Uterus (tissue), 2 donors: ENCODE measurements around the gene CBFA2T3.

ENCODE experiments used
- POLR2A ChIP-seq, 2 donors: fragments of 450-650 bp; IDR thresholded peaks; one replicate each; pipeline ENCODE4 v1.6.1; 2016; ENCODE audit warnings: antibody characterized with exemption in 2 of 2, mild to moderate bottlenecking in 1 of 2, moderate library complexity in 1 of 2
- TF ChIP-seq, protein P1 (sequence below), 4 experiments: fragments of 200-600 bp in 2 of 4; fragments of 450-650 bp in 2 of 4; sonication (generic) in 2 of 4; IDR thresholded peaks; one replicate each; pipeline ENCODE4 v1.5.1; 2016 to 2019; ENCODE audit warnings: antibody characterized with exemption in 4 of 4, mild to moderate bottlenecking in 2 of 4, moderate library complexity in 1 of 4

DNA sequence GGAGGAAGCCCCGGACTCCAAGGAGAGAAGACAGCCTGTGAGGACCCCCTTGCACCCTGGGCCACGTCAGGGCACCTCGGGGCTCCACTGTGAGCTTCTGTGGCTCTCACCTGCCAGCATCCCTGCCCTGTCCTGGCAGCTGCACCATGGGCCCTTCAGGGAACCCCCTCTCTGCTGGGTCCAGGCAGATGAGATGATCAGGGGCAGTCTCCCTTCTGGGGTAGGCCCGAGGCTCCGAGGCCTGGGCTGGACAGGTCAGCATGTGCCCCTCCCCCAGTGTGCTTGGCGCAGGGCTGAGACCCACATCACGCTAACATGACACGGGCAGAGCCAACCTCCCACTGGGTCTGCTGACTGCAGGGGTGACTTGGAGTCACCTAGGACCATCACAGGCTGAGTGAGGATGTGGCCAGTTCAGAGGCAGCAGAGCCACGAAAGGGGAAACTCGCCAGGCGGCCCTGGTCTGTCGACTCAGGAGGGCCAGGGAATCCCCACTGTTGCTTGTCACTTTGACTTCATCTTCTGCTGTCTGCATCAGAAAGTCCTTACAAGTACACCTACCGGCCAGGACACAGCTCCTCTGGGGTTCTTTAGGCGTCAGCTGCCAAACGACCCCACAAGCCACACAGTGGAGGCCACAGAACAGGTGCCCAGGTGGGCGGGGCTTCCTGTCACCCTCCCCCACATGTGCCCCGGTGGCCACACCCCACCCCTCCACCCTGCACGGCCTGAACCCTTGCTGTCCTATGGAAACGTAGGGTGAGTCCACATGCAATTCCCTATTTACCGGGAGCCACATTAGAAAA is 122.5 kb downstream of the CBFA2T3 start:
- TF ChIP-seq, protein P1, sequence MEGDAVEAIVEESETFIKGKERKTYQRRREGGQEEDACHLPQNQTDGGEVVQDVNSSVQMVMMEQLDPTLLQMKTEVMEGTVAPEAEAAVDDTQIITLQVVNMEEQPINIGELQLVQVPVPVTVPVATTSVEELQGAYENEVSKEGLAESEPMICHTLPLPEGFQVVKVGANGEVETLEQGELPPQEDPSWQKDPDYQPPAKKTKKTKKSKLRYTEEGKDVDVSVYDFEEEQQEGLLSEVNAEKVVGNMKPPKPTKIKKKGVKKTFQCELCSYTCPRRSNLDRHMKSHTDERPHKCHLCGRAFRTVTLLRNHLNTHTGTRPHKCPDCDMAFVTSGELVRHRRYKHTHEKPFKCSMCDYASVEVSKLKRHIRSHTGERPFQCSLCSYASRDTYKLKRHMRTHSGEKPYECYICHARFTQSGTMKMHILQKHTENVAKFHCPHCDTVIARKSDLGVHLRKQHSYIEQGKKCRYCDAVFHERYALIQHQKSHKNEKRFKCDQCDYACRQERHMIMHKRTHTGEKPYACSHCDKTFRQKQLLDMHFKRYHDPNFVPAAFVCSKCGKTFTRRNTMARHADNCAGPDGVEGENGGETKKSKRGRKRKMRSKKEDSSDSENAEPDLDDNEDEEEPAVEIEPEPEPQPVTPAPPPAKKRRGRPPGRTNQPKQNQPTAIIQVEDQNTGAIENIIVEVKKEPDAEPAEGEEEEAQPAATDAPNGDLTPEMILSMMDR (IDR thresholded peaks at IDR 0.05), result no peak
- no peak for TF ChIP-seq POLR2A (IDR thresholded peaks at IDR 0.05)
